ENCODE results near the gene TMEM61.

DNA sequence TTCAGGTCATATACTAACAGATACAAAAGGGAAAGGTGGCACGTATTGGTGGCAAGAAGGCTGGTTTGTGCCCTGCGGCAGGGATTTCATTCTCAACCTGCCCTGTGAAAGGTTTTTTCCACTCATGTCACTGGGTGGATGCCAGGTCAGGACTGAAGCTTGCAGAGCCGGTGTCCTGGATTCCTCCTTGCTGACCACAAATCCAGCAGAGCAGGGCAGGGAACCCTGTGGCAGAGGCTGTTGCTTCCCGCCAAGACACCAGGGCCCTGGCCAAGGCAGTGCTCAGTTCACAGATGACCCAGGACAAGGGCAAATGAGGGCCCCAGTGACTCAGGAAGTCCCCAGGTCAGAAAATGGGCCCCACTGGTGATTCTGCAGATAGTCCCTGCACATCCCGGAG, 34.7 kb downstream of the TMEM61 start:
- TF ChIP-seq, protein P1, sequence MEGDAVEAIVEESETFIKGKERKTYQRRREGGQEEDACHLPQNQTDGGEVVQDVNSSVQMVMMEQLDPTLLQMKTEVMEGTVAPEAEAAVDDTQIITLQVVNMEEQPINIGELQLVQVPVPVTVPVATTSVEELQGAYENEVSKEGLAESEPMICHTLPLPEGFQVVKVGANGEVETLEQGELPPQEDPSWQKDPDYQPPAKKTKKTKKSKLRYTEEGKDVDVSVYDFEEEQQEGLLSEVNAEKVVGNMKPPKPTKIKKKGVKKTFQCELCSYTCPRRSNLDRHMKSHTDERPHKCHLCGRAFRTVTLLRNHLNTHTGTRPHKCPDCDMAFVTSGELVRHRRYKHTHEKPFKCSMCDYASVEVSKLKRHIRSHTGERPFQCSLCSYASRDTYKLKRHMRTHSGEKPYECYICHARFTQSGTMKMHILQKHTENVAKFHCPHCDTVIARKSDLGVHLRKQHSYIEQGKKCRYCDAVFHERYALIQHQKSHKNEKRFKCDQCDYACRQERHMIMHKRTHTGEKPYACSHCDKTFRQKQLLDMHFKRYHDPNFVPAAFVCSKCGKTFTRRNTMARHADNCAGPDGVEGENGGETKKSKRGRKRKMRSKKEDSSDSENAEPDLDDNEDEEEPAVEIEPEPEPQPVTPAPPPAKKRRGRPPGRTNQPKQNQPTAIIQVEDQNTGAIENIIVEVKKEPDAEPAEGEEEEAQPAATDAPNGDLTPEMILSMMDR (IDR thresholded peaks at IDR 0.05): no peak
- TF ChIP-seq STAT6 (CRISPR knock-in tag; conservative IDR thresholded peaks at IDR 0.05; ENCODE audit: low read depth) (no peak), KAT7 (CRISPR knock-in tag; IDR thresholded peaks at IDR 0.05; ENCODE audit: borderline replicate concordance) (no peak), CREB1 (CRISPR knock-in tag; IDR thresholded peaks at IDR 0.05) (no peak)
- TF ChIP-seq, protein P2, sequence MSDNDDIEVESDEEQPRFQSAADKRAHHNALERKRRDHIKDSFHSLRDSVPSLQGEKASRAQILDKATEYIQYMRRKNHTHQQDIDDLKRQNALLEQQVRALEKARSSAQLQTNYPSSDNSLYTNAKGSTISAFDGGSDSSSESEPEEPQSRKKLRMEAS (CRISPR knock-in tag; IDR thresholded peaks at IDR 0.05): no peak
- TF ChIP-seq, protein P3, sequence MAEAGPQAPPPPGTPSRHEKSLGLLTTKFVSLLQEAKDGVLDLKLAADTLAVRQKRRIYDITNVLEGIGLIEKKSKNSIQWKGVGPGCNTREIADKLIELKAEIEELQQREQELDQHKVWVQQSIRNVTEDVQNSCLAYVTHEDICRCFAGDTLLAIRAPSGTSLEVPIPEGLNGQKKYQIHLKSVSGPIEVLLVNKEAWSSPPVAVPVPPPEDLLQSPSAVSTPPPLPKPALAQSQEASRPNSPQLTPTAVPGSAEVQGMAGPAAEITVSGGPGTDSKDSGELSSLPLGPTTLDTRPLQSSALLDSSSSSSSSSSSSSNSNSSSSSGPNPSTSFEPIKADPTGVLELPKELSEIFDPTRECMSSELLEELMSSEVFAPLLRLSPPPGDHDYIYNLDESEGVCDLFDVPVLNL (CRISPR knock-in tag; IDR thresholded peaks at IDR 0.05; ENCODE audit: borderline replicate concordance, low read depth): no peak
